ENCODE results near the gene EIF3B. TPM values are rescaled to one million over a fixed set of nuclear protein-coding genes. Genes with fewer than 3 reads are reported as not detected.
"Not testable (repeated sequence)": the region's sequence is repeated elsewhere in the genome, so short reads cannot be mapped to it uniquely, and the experiment has no call there.

The EIF3B gene
- polyA plus RNA-seq: 120 TPM
- long read RNA-seq, donor 1, transcript EIF3B-201 (19 exons, 3,055 nt): major isoform, 8 of 16 reads
- long read RNA-seq, donor 1, transcript EIF3B-202 (19 exons, 2,966 nt): minor isoform, 6 of 16 reads
- long read RNA-seq, donor 1, partial matches to known transcripts: 0 of 16 reads
- long read RNA-seq, donor 1, other reads (novel, unspliced or antisense): 0 of 16 reads
- long read RNA-seq, donor 2, transcript EIF3B-202 (19 exons, 2,966 nt): minor isoform, 5 of 21 reads
- long read RNA-seq, donor 2, transcript EIF3B-201 (19 exons, 3,055 nt): major isoform, 6 of 21 reads
- long read RNA-seq, donor 2, partial matches to known transcripts: 0 of 21 reads
- long read RNA-seq, donor 2, other reads (novel, unspliced or antisense): 5 of 21 reads
- long read RNA-seq, donor 3, transcript EIF3B-201 (19 exons, 3,055 nt): minor isoform, 8 of 35 reads
- long read RNA-seq, donor 3, transcript EIF3B-202 (19 exons, 2,966 nt): major isoform, 14 of 35 reads
- long read RNA-seq, donor 3, partial matches to known transcripts: 5 of 35 reads
- long read RNA-seq, donor 3, other reads (novel, unspliced or antisense): 5 of 35 reads
- long read RNA-seq, donor 4, partial matches to known transcripts: 0 of 2 reads
- long read RNA-seq, donor 4, other reads (novel, unspliced or antisense): 0 of 2 reads
- long read RNA-seq, donor 5, transcript EIF3B-201 (19 exons, 3,055 nt): major isoform, 7 of 11 reads
- long read RNA-seq, donor 5, partial matches to known transcripts: 0 of 11 reads
- long read RNA-seq, donor 5, other reads (novel, unspliced or antisense): 0 of 11 reads
- long read RNA-seq, donor 6, transcript EIF3B-202 (19 exons, 2,966 nt): major isoform, 8 of 22 reads
- long read RNA-seq, donor 6, transcript EIF3B-201 (19 exons, 3,055 nt): minor isoform, 7 of 22 reads
- long read RNA-seq, donor 6, partial matches to known transcripts: 0 of 22 reads
- long read RNA-seq, donor 6, other reads (novel, unspliced or antisense): 5 of 22 reads
- long read RNA-seq, donor 7, partial matches to known transcripts: 5 of 11 reads
- long read RNA-seq, donor 7, other reads (novel, unspliced or antisense): 0 of 11 reads
- long read RNA-seq, donor 8, transcript EIF3B-201 (19 exons, 3,055 nt): major isoform, 10 of 21 reads
- long read RNA-seq, donor 8, transcript EIF3B-202 (19 exons, 2,966 nt): minor isoform, 6 of 21 reads
- long read RNA-seq, donor 8, partial matches to known transcripts: 0 of 21 reads
- long read RNA-seq, donor 8, other reads (novel, unspliced or antisense): 0 of 21 reads
- long read RNA-seq, donor 9, transcript EIF3B-202 (19 exons, 2,966 nt): major isoform, 6 of 17 reads
- long read RNA-seq, donor 9, partial matches to known transcripts: 7 of 17 reads
- long read RNA-seq, donor 9, other reads (novel, unspliced or antisense): 0 of 17 reads
- long read RNA-seq, donor 10, transcript EIF3B-202 (19 exons, 2,966 nt): minor isoform, 9 of 27 reads
- long read RNA-seq, donor 10, transcript EIF3B-201 (19 exons, 3,055 nt): major isoform, 13 of 27 reads
- long read RNA-seq, donor 10, partial matches to known transcripts: 5 of 27 reads
- long read RNA-seq, donor 10, other reads (novel, unspliced or antisense): 0 of 27 reads
- long read RNA-seq, donor 11, transcript EIF3B-201 (19 exons, 3,055 nt): minor isoform, 6 of 18 reads
- long read RNA-seq, donor 11, transcript EIF3B-202 (19 exons, 2,966 nt): major isoform, 9 of 18 reads
- long read RNA-seq, donor 11, partial matches to known transcripts: 0 of 18 reads
- long read RNA-seq, donor 11, other reads (novel, unspliced or antisense): 0 of 18 reads

DNA sequence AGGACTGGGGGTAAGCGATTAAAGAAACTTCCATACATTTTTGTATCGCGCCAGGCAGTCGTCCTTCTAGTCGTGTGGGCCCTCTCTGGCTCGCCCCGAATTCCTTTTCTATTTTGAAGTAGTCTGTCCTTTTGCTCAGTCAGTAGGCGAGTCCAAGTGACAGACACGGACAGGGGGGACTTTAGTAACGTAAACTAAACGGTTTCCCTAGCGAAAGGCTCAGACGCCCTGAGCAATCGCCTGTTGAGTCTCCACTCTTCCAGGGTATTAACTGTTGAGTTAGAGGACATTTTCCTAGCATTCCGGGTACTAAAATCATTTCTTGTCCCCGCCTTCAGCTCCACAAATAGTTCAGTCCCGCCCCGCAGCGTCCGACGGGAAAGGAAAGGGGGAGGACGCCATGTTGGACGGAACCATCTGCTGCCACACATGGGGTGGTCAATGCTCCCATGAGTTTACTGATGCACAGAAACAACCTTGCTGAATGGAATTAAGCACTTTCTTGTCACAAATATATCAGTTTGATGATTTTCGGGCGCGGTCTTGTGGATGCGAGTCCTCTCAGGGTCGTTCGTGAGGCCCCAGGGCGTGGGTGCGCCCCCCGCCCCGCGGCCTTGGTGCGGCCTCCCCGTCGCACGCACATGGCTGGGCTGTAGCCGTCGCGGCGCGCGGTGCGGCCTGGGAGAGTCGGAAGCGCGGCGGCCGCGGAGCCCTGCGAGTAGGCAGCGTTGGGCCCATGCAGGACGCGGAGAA, at the start of gene EIF3B:
Gene EIF3B (plus strand): TSS at position 642 of the 753 bp plus-strand sequence. CDS start 95 bp downstream, at position 737.
- H3K9me3 ChIP-seq (ENCODE audit: control insufficient read depth, low read depth, low read length): no peaks in the 10 kb centered on the region
- H3K4me1 ChIP-seq (ENCODE audit: control insufficient read depth, insufficient read depth, low read length): peaks cover 5% of the 10 kb centered on the region
- peaks cover 13% of the 10 kb centered on the region for H3K36me3 ChIP-seq (ENCODE audit: control insufficient read depth, insufficient read depth, low read length)
- no CpG with 5 or more reads among the region's 55 CpGs for WGBS (ENCODE audit: insufficient coverage, low lambda C conversion rate)
- DNase-seq: peak; percentile 90 to 97
- H3K27ac ChIP-seq (ENCODE audit: low read length): peak within 1 kb of the TSS; percentile 90
- H3K27me3 ChIP-seq (ENCODE audit: control insufficient read depth, insufficient read depth, low read length): no peaks in the 10 kb centered on the region
- peak within 1 kb of the TSS; percentile 75 for H3K4me3 ChIP-seq (ENCODE audit: low read length)

DNA sequence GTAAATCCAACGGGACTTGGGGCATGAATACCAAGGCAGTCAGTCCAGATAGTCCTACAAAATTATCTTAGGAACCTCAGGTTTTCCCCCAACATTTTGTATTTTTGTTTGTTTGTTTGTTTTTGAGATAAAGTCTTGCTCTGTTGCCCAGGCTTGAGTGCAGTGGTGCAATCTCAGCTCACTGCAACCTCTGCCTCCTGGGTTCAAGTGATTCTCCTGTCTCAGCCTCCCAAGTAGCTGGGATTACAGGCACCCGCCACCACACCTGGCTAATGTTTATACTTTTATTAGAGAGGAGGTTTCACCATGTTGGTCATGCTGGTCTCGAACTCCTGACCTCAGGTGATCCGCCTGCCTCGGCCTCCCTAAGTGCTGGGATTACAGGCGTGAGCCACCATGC, 49.4 kb upstream of the EIF3B start:
- no CpG with 5 or more reads among the region's 6 CpGs for WGBS (ENCODE audit: insufficient coverage, low lambda C conversion rate)
- peak overlapping the region; percentile 64 for H3K27ac ChIP-seq (ENCODE audit: low read length)

DNA sequence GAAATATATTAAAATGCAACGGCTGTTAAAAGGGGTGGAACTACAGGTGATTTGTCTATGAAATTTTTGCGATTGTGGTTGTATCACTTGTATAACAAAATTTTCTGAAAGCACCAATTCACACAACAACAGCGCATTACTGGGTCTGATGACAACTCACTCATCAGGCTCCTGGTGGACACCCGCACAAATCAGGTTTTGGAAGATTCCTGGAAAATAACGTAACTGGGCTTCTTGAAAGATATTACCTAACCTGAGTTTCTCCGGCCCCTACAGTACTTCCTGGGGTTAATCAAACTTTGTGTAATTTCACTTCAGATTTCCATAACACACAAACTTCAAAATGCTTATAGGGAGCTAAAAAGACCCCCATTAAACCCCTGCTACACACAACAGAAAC, 47.9 kb upstream of the EIF3B start:
- WGBS (ENCODE audit: insufficient coverage, low lambda C conversion rate): 95% methylated on average over 3 of the region's 6 CpGs
- H3K36me3 ChIP-seq (ENCODE audit: control insufficient read depth, insufficient read depth, low read length): peaks cover 3% of the 10 kb centered on the region
- no peak for DNase-seq
- H3K4me3 ChIP-seq (ENCODE audit: low read length): no peak overlapping the region
- H3K4me1 ChIP-seq (ENCODE audit: control insufficient read depth, insufficient read depth, low read length): peaks cover 5% of the 10 kb centered on the region
- no peak overlapping the region for H3K27ac ChIP-seq (ENCODE audit: low read length)
- peaks cover 11% of the 10 kb centered on the region for H3K9me3 ChIP-seq (ENCODE audit: control insufficient read depth, low read depth, low read length)
- no peaks in the 10 kb centered on the region for H3K27me3 ChIP-seq (ENCODE audit: control insufficient read depth, insufficient read depth, low read length)

More for the DNA sequence above, 49.4 kb upstream of the EIF3B start:
- not testable (repeated sequence) for DNase-seq; H3K36me3 ChIP-seq (ENCODE audit: control insufficient read depth, insufficient read depth, low read length); H3K27me3 ChIP-seq (ENCODE audit: control insufficient read depth, insufficient read depth, low read length); H3K4me1 ChIP-seq (ENCODE audit: control insufficient read depth, insufficient read depth, low read length); H3K4me3 ChIP-seq (ENCODE audit: low read length)
- H3K9me3 ChIP-seq (ENCODE audit: control insufficient read depth, low read depth, low read length): peaks cover 11% of the 10 kb centered on the region

DNA sequence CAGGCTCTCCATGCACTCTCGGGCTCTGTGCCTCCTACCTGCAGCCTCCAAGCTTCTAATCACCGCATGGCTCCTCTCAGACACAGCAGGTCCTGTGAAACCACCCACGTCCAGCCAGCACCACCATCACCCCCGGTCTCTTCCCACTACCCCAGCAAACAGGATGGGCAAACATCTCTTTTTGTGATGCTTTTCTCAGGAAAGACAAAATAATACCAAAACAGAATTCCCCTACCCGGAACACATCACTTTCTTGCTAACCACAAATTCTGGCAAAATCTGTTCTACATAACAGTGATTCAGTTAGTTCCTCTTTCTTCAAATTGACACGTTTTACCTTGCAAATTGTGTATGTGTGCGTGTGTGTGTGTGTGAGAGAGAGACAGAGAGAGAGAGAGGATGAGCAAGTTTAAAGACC, 46.9 kb upstream of the EIF3B start:
- Histone ChIP-seq H3K27me3 (ENCODE audit: control insufficient read depth, insufficient read depth, low read length) (no peaks in the 10 kb centered on the region), H3K4me3 (ENCODE audit: low read length) (no peak overlapping the region), H3K36me3 (ENCODE audit: control insufficient read depth, insufficient read depth, low read length) (peaks cover 3% of the 10 kb centered on the region), H3K4me1 (ENCODE audit: control insufficient read depth, insufficient read depth, low read length) (peaks cover 5% of the 10 kb centered on the region), H3K27ac (ENCODE audit: low read length) (no peak overlapping the region), H3K9me3 (ENCODE audit: control insufficient read depth, low read depth, low read length) (peaks cover 3% of the 10 kb centered on the region)
- WGBS (ENCODE audit: insufficient coverage, low lambda C conversion rate): 87% methylated on average over 3 of the region's 7 CpGs
- DNase-seq: no peak

DNA sequence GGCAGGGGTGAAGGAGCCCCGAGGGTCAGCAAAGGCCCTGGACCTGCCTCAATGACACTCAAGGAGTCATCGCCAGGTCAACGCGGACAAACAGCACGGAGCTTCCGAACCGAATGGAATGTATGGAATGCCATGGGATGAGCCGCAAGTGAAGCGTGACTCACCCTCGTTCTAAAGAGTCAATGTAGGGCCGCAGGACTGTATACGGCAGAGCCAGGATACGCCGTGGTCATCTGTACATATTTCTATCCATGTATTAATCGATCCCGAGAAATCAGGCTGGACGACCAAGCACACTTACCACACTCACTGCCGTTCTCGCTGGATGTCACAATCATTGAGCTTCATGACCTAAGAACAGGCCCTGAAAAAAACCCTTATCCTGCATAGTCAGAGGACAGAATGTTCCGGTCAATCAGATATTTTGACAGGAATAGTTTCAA, 44.7 kb upstream of the EIF3B start:
- DNase-seq: no peak
- Histone ChIP-seq H3K36me3 (ENCODE audit: control insufficient read depth, insufficient read depth, low read length) (peaks cover 3% of the 10 kb centered on the region), H3K4me1 (ENCODE audit: control insufficient read depth, insufficient read depth, low read length) (peaks cover 4% of the 10 kb centered on the region), H3K4me3 (ENCODE audit: low read length) (no peak overlapping the region), H3K27ac (ENCODE audit: low read length) (no peak overlapping the region), H3K9me3 (ENCODE audit: control insufficient read depth, low read depth, low read length) (no peaks in the 10 kb centered on the region), H3K27me3 (ENCODE audit: control insufficient read depth, insufficient read depth, low read length) (no peaks in the 10 kb centered on the region)
- no CpG with 5 or more reads among the region's 20 CpGs for WGBS (ENCODE audit: insufficient coverage, low lambda C conversion rate)

DNA sequence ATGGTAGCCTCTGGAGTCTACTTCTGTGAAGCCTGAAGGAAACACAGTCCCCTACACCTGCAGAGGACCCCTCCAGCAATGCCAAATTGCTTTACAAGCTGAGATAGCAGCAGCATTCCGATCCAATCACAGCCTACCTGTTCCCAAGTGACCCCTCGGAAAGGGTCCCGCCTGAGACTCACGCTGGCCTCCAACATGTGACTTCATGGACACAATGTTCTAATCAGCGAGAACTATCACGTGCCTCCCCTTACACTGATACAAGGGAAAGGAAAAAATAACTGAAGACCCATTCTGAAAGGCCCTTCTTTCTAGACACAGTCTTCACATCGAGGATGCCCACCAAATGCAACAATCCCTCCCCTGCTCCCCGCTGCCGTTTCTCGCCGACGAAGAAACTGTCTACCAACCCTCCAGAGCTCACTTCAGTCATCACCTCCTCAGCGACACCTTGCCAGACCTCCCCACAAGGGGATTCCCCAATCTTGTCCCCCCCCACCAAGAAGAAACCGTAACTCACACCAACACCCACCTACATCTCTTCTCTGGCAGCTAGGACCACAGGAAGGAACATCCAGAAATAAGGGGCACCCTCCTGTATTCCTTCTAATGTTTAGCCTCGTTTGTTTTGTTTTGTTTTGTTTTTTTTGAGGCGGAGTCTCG, 42.2 kb upstream of the EIF3B start:
- peaks cover 3% of the 10 kb centered on the region for H3K4me1 ChIP-seq (ENCODE audit: control insufficient read depth, insufficient read depth, low read length)
- DNase-seq: peak; percentile 32 to 78
- peaks cover 3% of the 10 kb centered on the region for H3K36me3 ChIP-seq (ENCODE audit: control insufficient read depth, insufficient read depth, low read length)
- peak overlapping the region; percentile 11 for H3K4me3 ChIP-seq (ENCODE audit: low read length)
- peak overlapping the region; percentile 55 for H3K27ac ChIP-seq (ENCODE audit: low read length)
- no peaks in the 10 kb centered on the region for H3K9me3 ChIP-seq (ENCODE audit: control insufficient read depth, low read depth, low read length)
- WGBS (ENCODE audit: insufficient coverage, low lambda C conversion rate): 60% methylated on average over 2 of the region's 17 CpGs
- no peaks in the 10 kb centered on the region for H3K27me3 ChIP-seq (ENCODE audit: control insufficient read depth, insufficient read depth, low read length)

DNA sequence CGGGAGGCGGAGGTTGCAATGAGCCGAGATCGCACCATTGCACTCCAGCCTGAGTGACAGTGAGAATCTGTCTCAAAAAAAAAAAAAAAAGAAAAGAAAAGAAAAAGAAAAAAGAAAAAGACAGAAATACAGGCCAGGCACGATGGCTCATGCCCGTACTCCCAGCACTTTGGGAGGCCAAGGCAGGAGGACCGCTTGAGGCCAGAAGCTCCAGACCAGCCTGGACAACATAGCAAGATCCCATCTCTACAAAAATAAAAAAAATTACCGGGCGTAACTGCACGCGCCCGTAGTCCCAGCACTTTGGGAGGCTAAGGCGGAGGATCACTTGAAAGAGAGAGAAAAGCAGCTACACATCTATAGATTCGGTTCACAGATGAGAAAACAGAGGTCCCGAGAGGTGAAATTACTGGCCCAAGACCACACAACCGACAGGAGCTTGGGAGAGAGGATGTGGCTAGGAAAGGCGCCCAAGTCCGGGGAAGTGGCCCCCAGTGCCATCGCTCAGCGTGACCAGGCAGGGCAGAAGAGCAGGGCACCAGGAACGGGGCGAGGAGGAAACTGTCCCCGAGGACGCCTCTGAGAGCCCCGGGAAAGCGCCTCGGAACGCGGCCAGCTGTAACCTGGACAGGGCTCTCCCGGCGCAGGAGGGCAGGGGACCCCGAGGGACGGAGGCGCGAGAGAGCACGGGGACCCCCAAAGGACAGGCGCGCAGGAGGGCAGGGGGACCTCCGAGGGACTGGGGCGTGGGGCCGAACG, 41.0 kb upstream of the EIF3B start:
- no peaks in the 10 kb centered on the region for H3K27me3 ChIP-seq (ENCODE audit: control insufficient read depth, insufficient read depth, low read length)
- peak in 1 of 2 donors; percentile 57 for DNase-seq
- H3K4me3 ChIP-seq (ENCODE audit: low read length): peak overlapping the region; percentile 95
- H3K27ac ChIP-seq (ENCODE audit: low read length): peak overlapping the region; percentile 82
- peaks cover 3% of the 10 kb centered on the region for H3K36me3 ChIP-seq (ENCODE audit: control insufficient read depth, insufficient read depth, low read length)
- peaks cover 3% of the 10 kb centered on the region for H3K4me1 ChIP-seq (ENCODE audit: control insufficient read depth, insufficient read depth, low read length)
- WGBS (ENCODE audit: insufficient coverage, low lambda C conversion rate): 96% methylated on average over 4 of the region's 42 CpGs
- H3K9me3 ChIP-seq (ENCODE audit: control insufficient read depth, low read depth, low read length): no peaks in the 10 kb centered on the region

DNA sequence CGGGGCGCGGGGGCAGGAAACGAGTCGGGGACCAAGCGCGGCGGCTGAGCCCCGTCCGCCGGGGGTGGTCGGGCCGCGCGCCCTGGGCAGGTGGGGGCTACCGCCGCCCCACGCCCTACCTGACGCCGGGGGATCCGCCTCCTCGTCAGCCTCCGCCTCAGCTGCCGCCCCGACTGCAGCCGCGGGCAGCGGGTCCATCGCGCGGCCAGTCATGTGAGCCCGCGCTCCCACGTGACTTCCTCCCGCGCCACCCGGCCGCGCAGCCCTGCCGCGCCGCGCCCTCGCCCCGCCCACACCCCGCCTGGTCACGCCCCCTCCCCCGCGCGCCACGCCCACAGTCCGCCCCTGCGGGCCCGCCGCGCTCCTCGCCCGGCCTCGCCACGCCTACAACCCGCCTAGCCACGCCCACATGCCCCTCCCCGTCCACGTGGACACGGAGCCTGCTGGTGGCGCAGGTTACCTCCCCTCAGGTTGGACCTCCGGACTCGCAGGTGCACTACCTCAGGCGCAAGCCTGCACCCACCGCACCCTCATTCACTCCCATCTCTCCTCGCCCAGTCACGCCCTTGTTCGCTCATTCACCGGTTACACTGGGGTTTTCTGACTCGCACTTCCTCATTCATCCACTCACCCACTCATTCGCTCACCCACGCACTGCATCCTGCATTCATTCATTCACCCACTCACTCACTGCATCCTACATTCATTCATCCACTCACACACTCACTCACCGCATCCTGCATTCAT, 40.2 kb upstream of the EIF3B start, which contains the start of gene SNX8:
Gene SNX8 (minus strand): TSS at position 233 of the 747 bp plus-strand sequence. CDS start 20 bp downstream, at position 213.
- Histone ChIP-seq H3K4me1 (ENCODE audit: control insufficient read depth, insufficient read depth, low read length) (peaks cover 3% of the 10 kb centered on the region), H3K27me3 (ENCODE audit: control insufficient read depth, insufficient read depth, low read length) (no peaks in the 10 kb centered on the region), H3K27ac (ENCODE audit: low read length) (peak within 1 kb of the TSS; percentile 82), H3K9me3 (ENCODE audit: control insufficient read depth, low read depth, low read length) (no peaks in the 10 kb centered on the region), H3K4me3 (ENCODE audit: low read length) (peak within 1 kb of the TSS; percentile 95), H3K36me3 (ENCODE audit: control insufficient read depth, insufficient read depth, low read length) (peaks cover 3% of the 10 kb centered on the region)
- peak; percentile 95 to 98 for DNase-seq
- 10% methylated on average over 6 of the region's 78 CpGs for WGBS (ENCODE audit: insufficient coverage, low lambda C conversion rate)

All from large intestine (tissue), 12 donors.